Heart right ventricle (tissue), 16 donors: ENCODE data around the gene KLHDC10. TPM values are rescaled to one million over a fixed set of nuclear protein-coding genes. Genes with fewer than 3 reads are reported as not detected.

Experiments
- ATAC-seq, 8 donors: fragments of 200-7000 bp; cut with Tn5 transposase; one replicate each; pipeline ENCODE4 v1.9.1; 2020; ENCODE audit warnings: mild to moderate bottlenecking in 8 of 8, moderate library complexity in 8 of 8, moderate number of reproducible peaks in 1 of 8
- DNase-seq, 2 donors: peaks; one replicate each; pipeline ENCODE4 v3.0.0-alpha.2; 2020
- H3K27ac ChIP-seq, 10 donors: fragments of 200-600 bp; sonication (generic) in 2 of 10; one replicate each; pipeline versions ENCODE4 v1.5.0 to v1.8.0; 2020 to 2022; ENCODE audit warnings: mild to moderate bottlenecking in 3 of 10
- H3K27me3 ChIP-seq, 7 donors: fragments of 200-600 bp; one replicate each; pipeline ENCODE4 v1.8.0; 2021 to 2022; ENCODE audit warnings: mild to moderate bottlenecking in 2 of 7
- H3K36me3 ChIP-seq, 9 donors: fragments of 200-600 bp; sonication (generic) in 1 of 9; one replicate each; pipeline versions ENCODE4 v1.5.0 to v1.8.0; 2020 to 2022; ENCODE audit warnings: mild to moderate bottlenecking in 2 of 9
- H3K4me1 ChIP-seq, 9 donors: fragments of 200-600 bp; sonication (generic) in 1 of 9; one replicate each; pipeline versions ENCODE4 v1.5.0 to v1.8.0; 2020 to 2022; ENCODE audit warnings: mild to moderate bottlenecking in 4 of 9
- H3K4me3 ChIP-seq, 10 donors: fragments of 200-600 bp; sonication (generic) in 2 of 10; one replicate each; pipeline versions ENCODE4 v1.5.0 to v1.8.0; 2020 to 2022; ENCODE audit warnings: mild to moderate bottlenecking in 7 of 10, moderate library complexity in 2 of 10
- H3K9me3 ChIP-seq, 11 donors: fragments of 200-600 bp in 10 of 11; sonication (generic) in 2 of 11; one replicate each; pipeline versions ENCODE4 v1.5.0 to v1.8.0; 2013 to 2022; ENCODE audit warnings: mild to moderate bottlenecking in 2 of 11, control low read depth in 1 of 11, moderate library complexity in 1 of 11
- CTCF ChIP-seq, 9 donors: fragments of 200-600 bp; sonication (generic) in 2 of 9; IDR thresholded peaks; one replicate each; pipeline versions ENCODE4 v1.5.0 to v1.8.0; 2021 to 2022; ENCODE audit warnings: antibody characterized with exemption in 9 of 9, mild to moderate bottlenecking in 5 of 9, moderate library complexity in 1 of 9
- WGBS, 2 donors: extraction: QIAGEN DNeasy Blood & Tissue Kit; methylation state at CpG; one replicate each; pipeline ENCODE4 v1.1.7; 2013; ENCODE audit warnings: inconsistent platforms in 1 of 2; 5-methylcytosine and 5-hydroxymethylcytosine counted together
- intact Hi-C, 10 donors: fragments of 100-400 bp; cut with DNase I; formaldehyde crosslinking; loops; one replicate each; pipeline versions ENCODE4 v1.11.1 to v1.14.2; 2022
- polyA plus RNA-seq, 2 donors: library from polyadenylated mRNA; stranded (reverse); fragments of 200-250 nt; gene quantifications; one replicate each; pipeline ENCODE4 v1.2.3, GENCODE V29; 2013
- total RNA-seq, 10 donors: library from RNA; stranded (reverse); fragmentation: NEBNext Ultra II Directional in 3 of 10; extraction: Animal tissue kit (Norgen Biotek cat#: 25700) in 3 of 10; gene quantifications; one replicate each; pipeline versions ENCODE4 v1.2.1 to v1.2.4, GENCODE V29; 2021 to 2023
- donor health status: Arrhythmogenic right ventricular cardiomyopathy.
- donor health status: ischemic (EF 13 %, LVEDD 7.1; RV severe dilation, severe dysfunction).
- donor health status: healthy with polysubstance abuse.
- donor health status: DM: no; HTN: yes; CAD: no.
- donor health status: DM: no; HTN: no; CAD: no.
- donor health status: ischemic (EF 25% LVEDD 6.9; RV normal size, moderate dysfunction).
- donor health status: ischemic (EF 25% LVEDD 5.7; RV mildly dilated, moderate dysfunction).
- donor health status: healthy.
- donor health status: DM: yes; HTN: yes; CAD: no.
- donor health status: Ischemic cardiomyopathy.
- donor health status: ischemic (EF 35%, LVEDD 5.7; RV mildly dilated, moderate dysfunction).
- donor health status: nonischemic (EF 11% LVEDD 7.7; RV severe dilation, severe dysfunction).
- donor health status: DM: yes; HTN: yes; CAD: no.
- donor health status: PGD.
- donor health status: ischemic (EF 29% LVEDD 5.4; RV normal size, mild dysfunction).
- donor health status: nonischemic (EF 23%, LVEDD 6.1; RV moderate dilation, normal function).

KLHDC10 gene
- total and polyA plus RNA-seq, 12 donors, result 9.1 to 33.7 (median 28.1) TPM

- intact Hi-C loops, result no loop called here
- Histone ChIP-seq H3K36me3 (peaks cover 0 to 66% (median 17%) of the 10 kb centered on the region in 9 donors), H3K4me1 (no peaks in the 10 kb centered on the region), H3K4me3 (no peak overlapping the region), H3K9me3 (peaks cover 0 to 36% (median 3%) of the 10 kb centered on the region in 11 donors), H3K27me3 (no peaks in the 10 kb centered on the region), H3K27ac (no peak overlapping the region)
- no peak for DNase-seq
- ATAC-seq, result no peak
- 96 to 100% methylated on average over 2 of the region's 2 CpGs for WGBS, 2 donors
- no peak for TF ChIP-seq CTCF (IDR thresholded peaks at IDR 0.05)
These were observed 89.7 kb downstream of the KLHDC10 start for GRCh38 chr7:130160023-130160422.

DNA sequence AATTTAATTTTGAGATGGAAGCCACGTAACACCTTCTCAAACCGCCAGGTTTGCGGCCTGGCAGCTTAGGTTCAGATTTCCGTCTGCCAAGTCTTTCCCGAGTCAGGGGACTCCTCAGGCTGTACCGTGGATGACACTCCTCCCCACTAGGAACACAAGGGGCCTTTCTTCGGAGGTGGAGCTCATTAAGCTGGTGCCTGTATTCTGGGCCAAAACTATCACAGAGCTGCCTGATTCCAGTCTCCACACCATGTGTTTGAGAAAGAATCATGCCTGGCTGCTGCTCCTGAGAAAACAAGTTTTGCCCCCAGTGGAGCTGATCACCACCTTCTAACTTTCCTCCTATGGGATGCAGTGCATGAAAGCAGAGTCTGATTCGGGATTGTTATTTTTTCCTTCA lies 90.1 kb downstream of the KLHDC10 start:
- Histone ChIP-seq H3K36me3 (peaks cover 0 to 71% (median 17%) of the 10 kb centered on the region in 9 donors), H3K27me3 (no peaks in the 10 kb centered on the region), H3K27ac (no peak overlapping the region), H3K9me3 (peaks cover 0 to 34% (median 3%) of the 10 kb centered on the region in 11 donors), H3K4me3 (no peak overlapping the region), H3K4me1 (no peaks in the 10 kb centered on the region)
- ATAC-seq (no peak), DNase-seq (no peak)
- intact Hi-C loops, result no loop called here
- 94 to 95% methylated on average over 8 of the region's 8 CpGs for WGBS, 2 donors
- no peak for TF ChIP-seq CTCF (IDR thresholded peaks at IDR 0.05)

DNA sequence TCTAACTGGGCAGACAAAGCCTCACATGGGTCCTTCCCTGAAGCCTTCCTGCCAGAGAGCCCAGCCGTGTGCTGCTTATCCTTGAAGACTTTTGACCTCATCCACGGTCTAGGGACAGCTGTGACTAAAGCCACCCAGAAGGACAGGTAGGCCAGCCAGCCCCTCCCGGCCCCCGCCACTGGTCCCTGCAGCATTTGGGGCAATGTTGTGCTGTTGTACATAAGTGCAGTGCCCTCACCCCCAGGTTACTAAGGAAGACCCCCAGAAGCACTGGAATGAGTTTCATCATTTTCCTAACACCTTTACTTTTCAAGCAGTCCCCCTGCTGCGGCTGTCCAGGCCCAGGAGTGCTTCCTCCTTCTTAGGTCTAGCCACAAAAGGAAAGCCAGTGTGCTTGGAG lies 91.9 kb downstream of the KLHDC10 start:
- TF ChIP-seq CTCF (IDR thresholded peaks at IDR 0.05), result no peak
- H3K27me3 ChIP-seq, result no peaks in the 10 kb centered on the region
- DNase-seq (no peak), ATAC-seq (no peak)
- peaks cover 0 to 17% (median 0%) of the 10 kb centered on the region in 11 donors for H3K9me3 ChIP-seq
- no peak overlapping the region for H3K4me3 ChIP-seq
- no peak overlapping the region for H3K27ac ChIP-seq
- 94 to 95% methylated on average over 5 of the region's 5 CpGs for WGBS, 2 donors
- H3K36me3 ChIP-seq, result peaks cover 0 to 86% (median 24%) of the 10 kb centered on the region in 9 donors
- no peaks in the 10 kb centered on the region for H3K4me1 ChIP-seq
- intact Hi-C loops, result no loop called here

DNA sequence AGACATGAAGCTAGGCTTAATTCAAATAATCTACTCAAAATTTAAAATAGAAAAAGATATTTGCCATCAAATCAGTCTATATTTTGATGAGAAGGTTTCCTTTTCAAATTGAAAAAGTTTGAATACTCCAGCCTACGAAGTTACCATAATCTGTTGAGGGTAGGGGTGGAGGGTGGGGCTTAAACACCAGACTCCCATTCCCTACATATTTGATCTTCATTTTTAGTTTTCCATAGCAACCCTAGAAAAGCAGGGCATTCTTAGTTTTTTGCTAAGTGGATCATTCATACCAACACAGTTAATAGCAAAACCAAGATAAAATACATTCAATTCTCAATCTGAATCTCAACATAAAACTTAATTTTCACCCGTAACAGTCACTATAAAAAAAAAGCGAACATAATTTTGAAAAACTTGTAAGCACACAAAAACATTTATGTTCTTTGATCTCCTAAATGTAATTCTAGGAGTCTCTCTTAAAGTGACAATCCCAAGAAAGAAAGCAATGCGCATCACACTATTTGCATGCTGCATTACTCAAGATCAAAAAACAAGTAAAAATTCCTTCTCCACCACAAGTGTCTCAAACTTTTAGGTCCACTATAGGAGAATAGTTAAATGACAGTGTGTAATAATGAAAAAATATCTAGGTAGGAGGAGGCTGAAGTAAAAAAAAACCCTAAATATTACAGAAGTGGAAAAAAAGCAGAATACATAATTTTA lies 104.1 kb downstream of the KLHDC10 start:
- DNase-seq (no peak), ATAC-seq (no peak)
- Histone ChIP-seq H3K4me1 (no peaks in the 10 kb centered on the region), H3K27ac (no peak overlapping the region), H3K27me3 (no peaks in the 10 kb centered on the region), H3K36me3 (peaks cover 0 to 100% (median 37%) of the 10 kb centered on the region in 9 donors), H3K9me3 (no peaks in the 10 kb centered on the region), H3K4me3 (no peak overlapping the region)
- TF ChIP-seq CTCF (IDR thresholded peaks at IDR 0.05), result no peak
- intact Hi-C loops, result no loop called here
- WGBS, 2 donors, result 92 to 94% methylated on average over 4 of the region's 4 CpGs
